ENCODE data around the gene XYLT1. TPM values are rescaled to one million over a fixed set of nuclear protein-coding genes. Genes with fewer than 3 reads are reported as not detected.

The XYLT1 gene
- total and polyA plus RNA-seq, 9 of the 15 experiments (the other 6 are each of a cell fraction or from before 2014, with no cell fraction given): 0.03 to 0.09 (median 0.08) TPM; not detected in 6

- Histone ChIP-seq H3K79me2 (ENCODE audit: control insufficient read depth, insufficient read depth, low read length) (no peaks in the 10 kb centered on the region), H3K4me1 (replicated peaks in 1 of 2; ENCODE audit: control insufficient read depth in 2 of 2, insufficient read depth in 2 of 2, low read length in 2 of 2) (no peaks in the 10 kb centered on the region), H3K4me3 (no peak overlapping the region), H2AFZ (ENCODE audit: low read depth, low read length) (no peak overlapping the region), H4K20me1 (replicated peaks; ENCODE audit: control insufficient read depth, insufficient read depth, low read length) (peaks cover 5% of the 10 kb centered on the region; the same call in 1 of the 2 replicates), H3K27ac (ENCODE audit: extremely low read depth, low read depth, low read length) (no peak overlapping the region), H3K9me1 (ENCODE audit: control insufficient read depth, insufficient read depth, low read length) (no peaks in the 10 kb centered on the region), H3K4me2 (ENCODE audit: insufficient read depth, low read length) (no peak overlapping the region), H3K9me3 (replicated peaks; ENCODE audit: control insufficient read depth, insufficient read depth, low read depth, low read length) (no peaks in the 10 kb centered on the region), H3K9ac (ENCODE audit: insufficient read depth in 1 of 2, low read depth in 2 of 2, low read length in 2 of 2) (no peak overlapping the region), H3K36me3 (ENCODE audit: control insufficient read depth, insufficient read depth, low read length) (no peaks in the 10 kb centered on the region), H3K27me3 (ENCODE audit: control insufficient read depth in 2 of 2, insufficient read depth in 2 of 2, low read length in 2 of 2) (peaks cover 10 to 50% of the 10 kb centered on the region in 2 experiments; a peak in 3 of 5 replicates)
- intact Hi-C loops (cut with micrococcal nuclease) (no loop called here), in situ Hi-C loops (cut with MboI) (no loop called here)
- ChIA-PET CTCF (ENCODE audit: low intra/inter-chr PET ratio) (no interaction called here), POLR2A (no interaction called here)
- FAIRE-seq: no peak
- no peak for DNase-seq (ENCODE audit: extremely low read depth in 1 of 4, low spot score in 3 of 4)
- 0% methylated on average over 7 of the region's 7 CpGs for WGBS (ENCODE audit: insufficient coverage, low coverage, missing lambda C conversion rate)
- TF ChIP-seq USF2 (CRISPR knock-in tag; IDR thresholded peaks at IDR 0.05) (no peak), ZKSCAN3 (CRISPR knock-in tag; IDR thresholded peaks at IDR 0.05) (no peak), IRF9 (tag; IDR thresholded peaks at IDR 0.05) (no peak), PHF20 (IDR thresholded peaks at IDR 0.05; ENCODE audit: partially characterized antibody) (no peak), CBFA2T3 (IDR thresholded peaks at IDR 0.05) (no peak), E2F3 (CRISPR knock-in tag; IDR thresholded peaks at IDR 0.05) (no peak), TSHZ1 (CRISPR knock-in tag; IDR thresholded peaks at IDR 0.05) (no peak), ETS2 (tag; IDR thresholded peaks at IDR 0.05; ENCODE audit: borderline replicate concordance, poor library complexity, severe bottlenecking) (no peak), ZNF644 (tag; IDR thresholded peaks at IDR 0.05; ENCODE audit: low read depth) (no peak), TAF9B (IDR thresholded peaks at IDR 0.05; ENCODE audit: partially characterized antibody) (no peak), ZSCAN29 (IDR thresholded peaks at IDR 0.05) (no peak)
- BruUV-seq (replicated peaks): no TSS peak
- no peak for ATAC-seq
Observed at GRCh38 chr16:17281052-17281451, 189.7 kb downstream of the XYLT1 start.

All from K562 (cell line).